A549 (cell line): ENCODE measurements around the gene STYXL1.

Source experiments
- HDAC2 ChIP-seq: fragments of 200-600 bp; sonication (generic); IDR thresholded peaks from 2 replicates; pipeline ENCODE4 v1.6.1; 2016
- POLR2A ChIP-seq: IDR thresholded peaks from 2 replicates; pipeline ENCODE4 v1.6.1; 2012; ENCODE audit warnings: mild to moderate bottlenecking, low read length
- ZFP36 ChIP-seq: fragments of 450-650 bp; IDR thresholded peaks from 2 replicates; pipeline ENCODE4 v1.6.1; 2014; ENCODE audit warnings: borderline replicate concordance; ENCODE audit not compliant: partially characterized antibody
- TF ChIP-seq, protein P1 (sequence below): fragments of >200 bp; sonication (Bioruptor Twin); formaldehyde crosslinking; IDR thresholded peaks from 3 replicates; pipeline ENCODE4 v1.5.1; 2016

GRCh38 chr7:76095908-76096307, 48.1 kb upstream of the STYXL1 start:
- TF ChIP-seq POLR2A (no peak), HDAC2 (no peak), ZFP36 (no peak)
- TF ChIP-seq, protein P1, sequence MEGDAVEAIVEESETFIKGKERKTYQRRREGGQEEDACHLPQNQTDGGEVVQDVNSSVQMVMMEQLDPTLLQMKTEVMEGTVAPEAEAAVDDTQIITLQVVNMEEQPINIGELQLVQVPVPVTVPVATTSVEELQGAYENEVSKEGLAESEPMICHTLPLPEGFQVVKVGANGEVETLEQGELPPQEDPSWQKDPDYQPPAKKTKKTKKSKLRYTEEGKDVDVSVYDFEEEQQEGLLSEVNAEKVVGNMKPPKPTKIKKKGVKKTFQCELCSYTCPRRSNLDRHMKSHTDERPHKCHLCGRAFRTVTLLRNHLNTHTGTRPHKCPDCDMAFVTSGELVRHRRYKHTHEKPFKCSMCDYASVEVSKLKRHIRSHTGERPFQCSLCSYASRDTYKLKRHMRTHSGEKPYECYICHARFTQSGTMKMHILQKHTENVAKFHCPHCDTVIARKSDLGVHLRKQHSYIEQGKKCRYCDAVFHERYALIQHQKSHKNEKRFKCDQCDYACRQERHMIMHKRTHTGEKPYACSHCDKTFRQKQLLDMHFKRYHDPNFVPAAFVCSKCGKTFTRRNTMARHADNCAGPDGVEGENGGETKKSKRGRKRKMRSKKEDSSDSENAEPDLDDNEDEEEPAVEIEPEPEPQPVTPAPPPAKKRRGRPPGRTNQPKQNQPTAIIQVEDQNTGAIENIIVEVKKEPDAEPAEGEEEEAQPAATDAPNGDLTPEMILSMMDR: no peak
